HEK293 (cell line): ENCODE results near the gene MPHOSPH9.

Experiments
- KLF1 ChIP-seq: fragments of 450-650 bp; formaldehyde crosslinking; IDR thresholded peaks from 2 replicates; pipeline ENCODE4 v1.5.1; 2016; ENCODE audit warnings: missing biosample characterization, missing genetic modification characterization
- RBAK ChIP-seq: fragments of 450-650 bp; formaldehyde crosslinking; IDR thresholded peaks from 2 replicates; pipeline ENCODE4 v1.5.1; 2016; ENCODE audit warnings: missing biosample characterization, missing genetic modification characterization
- TCF7L2 ChIP-seq: IDR thresholded peaks from 2 replicates; pipeline ENCODE4 v1.6.1; 2011; ENCODE audit warnings: low read depth, mild to moderate bottlenecking, inconsistent platforms, low read length, moderate library complexity, borderline replicate concordance
- ZBTB7A ChIP-seq: fragments of 450-650 bp; formaldehyde crosslinking; IDR thresholded peaks from 2 replicates; pipeline ENCODE4 v1.5.1; 2016; ENCODE audit warnings: low read depth, missing biosample characterization, missing genetic modification characterization
- ZFP41 ChIP-seq: fragments of 450-650 bp; formaldehyde crosslinking; IDR thresholded peaks from 2 replicates; pipeline ENCODE4 v1.5.1; 2016; ENCODE audit warnings: missing biosample characterization, missing genetic modification characterization, borderline replicate concordance
- ZNF138 ChIP-seq: fragments of 450-650 bp; formaldehyde crosslinking; IDR thresholded peaks from 2 replicates; pipeline ENCODE4 v1.5.1; 2016; ENCODE audit warnings: missing biosample characterization, missing genetic modification characterization, borderline replicate concordance
- ZNF274 ChIP-seq, 2 experiments: fragments of 200-500 bp in 1 of 2; fragments of 450-650 bp in 1 of 2; sonication (Bioruptor generic) in 1 of 2; formaldehyde crosslinking in 1 of 2; IDR thresholded peaks; 2 replicates each; pipeline versions ENCODE4 v1.5.1 to v1.6.1; 2014 to 2016; ENCODE audit warnings: borderline replicate concordance in 1 of 2, inconsistent platforms in 1 of 2, low read length in 1 of 2, missing biosample characterization in 1 of 2, missing genetic modification characterization in 1 of 2
- ZSCAN23 ChIP-seq: fragments of 450-650 bp; formaldehyde crosslinking; IDR thresholded peaks from 2 replicates; pipeline ENCODE4 v1.5.1; 2016; ENCODE audit warnings: missing biosample characterization, missing genetic modification characterization
- TF ChIP-seq, protein P1 (sequence below): fragments of 450-650 bp; formaldehyde crosslinking; IDR thresholded peaks from 2 replicates; pipeline ENCODE4 v1.5.1; 2016; ENCODE audit warnings: missing biosample characterization, missing genetic modification characterization
- TF ChIP-seq, protein P2 (sequence below): fragments of 450-650 bp; IDR thresholded peaks from 2 replicates; pipeline ENCODE4 v1.5.1; 2018; ENCODE audit warnings: missing biosample characterization, mild to moderate bottlenecking, missing genetic modification characterization

DNA sequence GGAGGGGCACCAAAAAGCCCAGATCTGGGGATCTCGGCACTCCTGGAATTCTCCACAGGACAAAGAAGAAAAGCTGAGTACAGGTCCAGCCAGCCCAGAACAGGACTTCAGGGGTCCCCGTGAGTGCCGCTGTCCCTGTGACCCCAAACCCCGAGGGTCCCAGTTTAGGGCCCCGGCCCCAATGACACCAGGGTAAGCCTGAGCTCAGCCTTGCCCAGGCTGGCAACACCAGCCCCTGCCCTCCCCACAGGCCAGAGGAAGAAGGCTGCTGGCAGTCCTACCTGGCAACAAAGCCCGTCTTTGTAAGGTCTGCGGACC, 36.9 kb upstream of the MPHOSPH9 start:
- TF ChIP-seq TCF7L2 (no peak), RBAK (tag by site-specific recombination) (no peak), ZBTB7A (tag by site-specific recombination) (no peak), ZSCAN23 (tag by site-specific recombination) (no peak), ZNF138 (tag by site-specific recombination) (no peak), ZNF274 (IDR thresholded peaks at IDR 0.05; ENCODE audit: low read length) (no peak), ZNF274 (tag by site-specific recombination; IDR thresholded peaks at IDR 0.05; ENCODE audit: borderline replicate concordance) (no peak), KLF1 (tag by site-specific recombination) (no peak), ZFP41 (tag by site-specific recombination) (no peak)
- TF ChIP-seq, protein P1, sequence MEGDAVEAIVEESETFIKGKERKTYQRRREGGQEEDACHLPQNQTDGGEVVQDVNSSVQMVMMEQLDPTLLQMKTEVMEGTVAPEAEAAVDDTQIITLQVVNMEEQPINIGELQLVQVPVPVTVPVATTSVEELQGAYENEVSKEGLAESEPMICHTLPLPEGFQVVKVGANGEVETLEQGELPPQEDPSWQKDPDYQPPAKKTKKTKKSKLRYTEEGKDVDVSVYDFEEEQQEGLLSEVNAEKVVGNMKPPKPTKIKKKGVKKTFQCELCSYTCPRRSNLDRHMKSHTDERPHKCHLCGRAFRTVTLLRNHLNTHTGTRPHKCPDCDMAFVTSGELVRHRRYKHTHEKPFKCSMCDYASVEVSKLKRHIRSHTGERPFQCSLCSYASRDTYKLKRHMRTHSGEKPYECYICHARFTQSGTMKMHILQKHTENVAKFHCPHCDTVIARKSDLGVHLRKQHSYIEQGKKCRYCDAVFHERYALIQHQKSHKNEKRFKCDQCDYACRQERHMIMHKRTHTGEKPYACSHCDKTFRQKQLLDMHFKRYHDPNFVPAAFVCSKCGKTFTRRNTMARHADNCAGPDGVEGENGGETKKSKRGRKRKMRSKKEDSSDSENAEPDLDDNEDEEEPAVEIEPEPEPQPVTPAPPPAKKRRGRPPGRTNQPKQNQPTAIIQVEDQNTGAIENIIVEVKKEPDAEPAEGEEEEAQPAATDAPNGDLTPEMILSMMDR (tag by site-specific recombination) = no peak
- TF ChIP-seq, protein P2, sequence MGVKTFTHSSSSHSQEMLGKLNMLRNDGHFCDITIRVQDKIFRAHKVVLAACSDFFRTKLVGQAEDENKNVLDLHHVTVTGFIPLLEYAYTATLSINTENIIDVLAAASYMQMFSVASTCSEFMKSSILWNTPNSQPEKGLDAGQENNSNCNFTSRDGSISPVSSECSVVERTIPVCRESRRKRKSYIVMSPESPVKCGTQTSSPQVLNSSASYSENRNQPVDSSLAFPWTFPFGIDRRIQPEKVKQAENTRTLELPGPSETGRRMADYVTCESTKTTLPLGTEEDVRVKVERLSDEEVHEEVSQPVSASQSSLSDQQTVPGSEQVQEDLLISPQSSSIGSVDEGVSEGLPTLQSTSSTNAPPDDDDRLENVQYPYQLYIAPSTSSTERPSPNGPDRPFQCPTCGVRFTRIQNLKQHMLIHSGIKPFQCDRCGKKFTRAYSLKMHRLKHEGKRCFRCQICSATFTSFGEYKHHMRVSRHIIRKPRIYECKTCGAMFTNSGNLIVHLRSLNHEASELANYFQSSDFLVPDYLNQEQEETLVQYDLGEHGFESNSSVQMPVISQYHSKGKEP (tag by site-specific recombination) = no peak
